ENCODE results near the gene CCNE1. TPM values are rescaled to one million over a fixed set of nuclear protein-coding genes. Genes with fewer than 3 reads are reported as not detected.

The CCNE1 gene
- total and polyA plus RNA-seq, 9 of the 15 experiments (the other 6 are each of a cell fraction or from before 2014, with no cell fraction given): 6.2 to 41.0 (median 31.6) TPM

- H3K79me2 ChIP-seq (ENCODE audit: control insufficient read depth, insufficient read depth, low read length): no peaks in the 10 kb centered on the region
- H3K36me3 ChIP-seq (ENCODE audit: control insufficient read depth, insufficient read depth, low read length): no peaks in the 10 kb centered on the region
- no peaks in the 10 kb centered on the region for H3K9me3 ChIP-seq (replicated peaks; ENCODE audit: control insufficient read depth, insufficient read depth, low read depth, low read length)
- H3K4me2 ChIP-seq (ENCODE audit: insufficient read depth, low read length): no peak overlapping the region
- in situ Hi-C loops (cut with MboI) (no loop called here), intact Hi-C loops (cut with micrococcal nuclease) (no loop called here)
- no TSS peak for BruUV-seq (replicated peaks)
- ChIA-PET POLR2A (no interaction called here), CTCF (ENCODE audit: low intra/inter-chr PET ratio) (no interaction called here)
- peaks cover 17% of the 10 kb centered on the region for H4K20me1 ChIP-seq (replicated peaks; ENCODE audit: control insufficient read depth, insufficient read depth, low read length)
- H3K4me1 ChIP-seq (replicated peaks in 1 of 2; ENCODE audit: control insufficient read depth in 2 of 2, insufficient read depth in 2 of 2, low read length in 2 of 2): peaks cover 0 to 24% of the 10 kb centered on the region in 2 experiments; a peak in 4 of 5 replicates
- H2AFZ ChIP-seq (ENCODE audit: low read depth, low read length): no peak overlapping the region
- WGBS (ENCODE audit: insufficient coverage, low coverage, missing lambda C conversion rate): 56% methylated on average over 3 of the region's 3 CpGs
- ATAC-seq (no peak), DNase-seq (ENCODE audit: extremely low read depth in 1 of 4, low spot score in 3 of 4) (no peak), FAIRE-seq (no peak)
- peaks cover 3% of the 10 kb centered on the region for H3K9me1 ChIP-seq (ENCODE audit: control insufficient read depth, insufficient read depth, low read length)
- H3K27me3 ChIP-seq (ENCODE audit: control insufficient read depth in 2 of 2, insufficient read depth in 2 of 2, low read length in 2 of 2): peaks cover 36 to 68% of the 10 kb centered on the region in 2 experiments
- no peak overlapping the region for H3K27ac ChIP-seq (ENCODE audit: extremely low read depth, low read depth, low read length)
- no peak overlapping the region for H3K4me3 ChIP-seq
- no peak overlapping the region for H3K9ac ChIP-seq (ENCODE audit: insufficient read depth in 1 of 2, low read depth in 2 of 2, low read length in 2 of 2)
- TF ChIP-seq ZNF57 (CRISPR knock-in tag; IDR thresholded peaks at IDR 0.05): no peak
- TF ChIP-seq, protein P1, sequence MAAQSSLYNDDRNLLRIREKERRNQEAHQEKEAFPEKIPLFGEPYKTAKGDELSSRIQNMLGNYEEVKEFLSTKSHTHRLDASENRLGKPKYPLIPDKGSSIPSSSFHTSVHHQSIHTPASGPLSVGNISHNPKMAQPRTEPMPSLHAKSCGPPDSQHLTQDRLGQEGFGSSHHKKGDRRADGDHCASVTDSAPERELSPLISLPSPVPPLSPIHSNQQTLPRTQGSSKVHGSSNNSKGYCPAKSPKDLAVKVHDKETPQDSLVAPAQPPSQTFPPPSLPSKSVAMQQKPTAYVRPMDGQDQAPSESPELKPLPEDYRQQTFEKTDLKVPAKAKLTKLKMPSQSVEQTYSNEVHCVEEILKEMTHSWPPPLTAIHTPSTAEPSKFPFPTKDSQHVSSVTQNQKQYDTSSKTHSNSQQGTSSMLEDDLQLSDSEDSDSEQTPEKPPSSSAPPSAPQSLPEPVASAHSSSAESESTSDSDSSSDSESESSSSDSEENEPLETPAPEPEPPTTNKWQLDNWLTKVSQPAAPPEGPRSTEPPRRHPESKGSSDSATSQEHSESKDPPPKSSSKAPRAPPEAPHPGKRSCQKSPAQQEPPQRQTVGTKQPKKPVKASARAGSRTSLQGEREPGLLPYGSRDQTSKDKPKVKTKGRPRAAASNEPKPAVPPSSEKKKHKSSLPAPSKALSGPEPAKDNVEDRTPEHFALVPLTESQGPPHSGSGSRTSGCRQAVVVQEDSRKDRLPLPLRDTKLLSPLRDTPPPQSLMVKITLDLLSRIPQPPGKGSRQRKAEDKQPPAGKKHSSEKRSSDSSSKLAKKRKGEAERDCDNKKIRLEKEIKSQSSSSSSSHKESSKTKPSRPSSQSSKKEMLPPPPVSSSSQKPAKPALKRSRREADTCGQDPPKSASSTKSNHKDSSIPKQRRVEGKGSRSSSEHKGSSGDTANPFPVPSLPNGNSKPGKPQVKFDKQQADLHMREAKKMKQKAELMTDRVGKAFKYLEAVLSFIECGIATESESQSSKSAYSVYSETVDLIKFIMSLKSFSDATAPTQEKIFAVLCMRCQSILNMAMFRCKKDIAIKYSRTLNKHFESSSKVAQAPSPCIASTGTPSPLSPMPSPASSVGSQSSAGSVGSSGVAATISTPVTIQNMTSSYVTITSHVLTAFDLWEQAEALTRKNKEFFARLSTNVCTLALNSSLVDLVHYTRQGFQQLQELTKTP (IDR thresholded peaks at IDR 0.05; ENCODE audit: low read depth in 1 of 2, partially characterized antibody in 2 of 2): no peak
- TF ChIP-seq ID3 (CRISPR knock-in tag; IDR thresholded peaks at IDR 0.05): no peak
- TF ChIP-seq ID3 (tag; IDR thresholded peaks at IDR 0.05): no peak
- no peak for TF ChIP-seq CUX1 (CRISPR knock-in tag; IDR thresholded peaks at IDR 0.05)
- TF ChIP-seq, protein P2, sequence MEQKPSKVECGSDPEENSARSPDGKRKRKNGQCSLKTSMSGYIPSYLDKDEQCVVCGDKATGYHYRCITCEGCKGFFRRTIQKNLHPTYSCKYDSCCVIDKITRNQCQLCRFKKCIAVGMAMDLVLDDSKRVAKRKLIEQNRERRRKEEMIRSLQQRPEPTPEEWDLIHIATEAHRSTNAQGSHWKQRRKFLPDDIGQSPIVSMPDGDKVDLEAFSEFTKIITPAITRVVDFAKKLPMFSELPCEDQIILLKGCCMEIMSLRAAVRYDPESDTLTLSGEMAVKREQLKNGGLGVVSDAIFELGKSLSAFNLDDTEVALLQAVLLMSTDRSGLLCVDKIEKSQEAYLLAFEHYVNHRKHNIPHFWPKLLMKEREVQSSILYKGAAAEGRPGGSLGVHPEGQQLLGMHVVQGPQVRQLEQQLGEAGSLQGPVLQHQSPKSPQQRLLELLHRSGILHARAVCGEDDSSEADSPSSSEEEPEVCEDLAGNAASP (IDR thresholded peaks at IDR 0.05): no peak
- TF ChIP-seq CTCFL (IDR thresholded peaks at IDR 0.05; ENCODE audit: borderline replicate concordance, insufficient read depth, low read depth, low read length, poor library complexity, severe bottlenecking): no peak
- no peak for TF ChIP-seq KLF1 (tag; IDR thresholded peaks at IDR 0.05)
- no peak for TF ChIP-seq ZNF282 (CRISPR knock-in tag; IDR thresholded peaks at IDR 0.05)
These were observed 29.4 kb downstream of the CCNE1 start for GRCh38 chr19:29841209-29841558.
